IMR-90 (cell line): Measurements from ENCODE around the gene ANXA4. TPM values are rescaled to one million over a fixed set of nuclear protein-coding genes. Genes with fewer than 3 reads are reported as not detected.

Source experiments
- ATAC-seq: fragments of 200-7000 bp; cut with Tn5 transposase; 2 replicates; pipeline ENCODE4 v1.9.1; 2020; ENCODE audit warnings: low read depth, mild to moderate bottlenecking, moderate library complexity
- BruUV-seq: library from RNA; stranded (reverse); fragments of 400-500 nt; replicated peaks from 2 replicates; lab custom pipeline; 2021; lab: Mats Ljungman, UMichigan
- CTCF ChIA-PET: fragments of 300-600 bp; formaldehyde crosslinking; extraction: SDS; loops from one replicate; lab custom pipeline; 2021; ENCODE audit warnings: antibody characterized with exemption; lab: Yijun Ruan, JAX
- POLR2A ChIA-PET: fragments of 300-600 bp; sonication (Branson Sonifier 250); formaldehyde crosslinking; loops from one replicate; lab custom pipeline; 2022; ENCODE audit warnings: antibody characterized with exemption; ENCODE audit not compliant: unreplicated experiment; lab: Charles Lee
- DNase-seq: peaks from one replicate; pipeline ENCODE4 v3.0.0; 2013
- H2AFZ ChIP-seq: replicated peaks from 2 replicates; pipeline ENCODE3; 2013; ENCODE audit warnings: low read length, mild to moderate bottlenecking; ENCODE audit not compliant: poor library complexity
- H2AK5ac ChIP-seq: 2 replicates; pipeline ENCODE4 v1.6.1; 2013; ENCODE audit warnings: low read depth, low read length, inconsistent platforms
- H2AK9ac ChIP-seq: replicated peaks from 2 replicates; pipeline ENCODE3; 2013; ENCODE audit warnings: mild to moderate bottlenecking, low read depth, low read length, moderate library complexity; ENCODE audit not compliant: poor library complexity
- H2BK120ac ChIP-seq: 2 replicates; pipeline ENCODE4 v1.6.1; 2013; ENCODE audit warnings: low read depth, low read length, inconsistent platforms
- H2BK15ac ChIP-seq: 3 replicates; pipeline ENCODE4 v1.6.1; 2013; ENCODE audit warnings: low read depth, low read length, inconsistent platforms
- H2BK20ac ChIP-seq: 2 replicates; pipeline ENCODE4 v1.6.1; 2013; ENCODE audit warnings: low read depth, mild to moderate bottlenecking, inconsistent platforms, low read length, moderate library complexity
- H2BK5ac ChIP-seq: 2 replicates; pipeline ENCODE4 v1.6.1; 2013; ENCODE audit warnings: mild to moderate bottlenecking, low read depth, low read length, inconsistent platforms; ENCODE audit not compliant: poor library complexity, severe bottlenecking
- H3K14ac ChIP-seq: replicated peaks from 2 replicates; pipeline ENCODE4 v1.6.1; 2013; ENCODE audit warnings: low read depth, low read length, inconsistent platforms
- H3K18ac ChIP-seq: 2 replicates; pipeline ENCODE4 v1.6.1; 2013; ENCODE audit warnings: low read depth, low read length, control low read depth
- H3K23ac ChIP-seq: 2 replicates; pipeline ENCODE4 v1.6.1; 2013; ENCODE audit warnings: low read depth, low read length, inconsistent platforms
- H3K27ac ChIP-seq: 2 replicates; pipeline ENCODE4 v1.5.1; 2013; ENCODE audit warnings: mild to moderate bottlenecking, control low read depth, low read length; ENCODE audit not compliant: insufficient read depth
- H3K27me3 ChIP-seq: 2 replicates; pipeline ENCODE4 v1.6.1; 2013; ENCODE audit warnings: low read length; ENCODE audit not compliant: control insufficient read depth, insufficient read depth
- H3K36me3 ChIP-seq: 2 replicates; pipeline ENCODE4 v1.6.1; 2013; ENCODE audit warnings: low read length, mixed read lengths; ENCODE audit not compliant: control insufficient read depth, insufficient read depth
- H3K4ac ChIP-seq: 2 replicates; pipeline ENCODE4 v1.6.1; 2013; ENCODE audit warnings: low read depth, low read length, inconsistent platforms
- H3K4me1 ChIP-seq: 2 replicates; pipeline ENCODE4 v1.6.1; 2013; ENCODE audit warnings: low read length, mixed read lengths; ENCODE audit not compliant: control insufficient read depth, insufficient read depth
- H3K4me2 ChIP-seq: 2 replicates; pipeline ENCODE4 v1.6.1; 2013; ENCODE audit warnings: low read depth, mild to moderate bottlenecking, control low read depth, low read length, moderate library complexity
- H3K4me3 ChIP-seq: 2 replicates; pipeline ENCODE4 v1.5.1; 2013; ENCODE audit warnings: low read depth, mild to moderate bottlenecking, control low read depth, low read length, moderate library complexity; ENCODE audit not compliant: insufficient read depth
- H3K56ac ChIP-seq: 2 replicates; pipeline ENCODE4 v1.6.1; 2013; ENCODE audit warnings: low read length, inconsistent platforms; ENCODE audit not compliant: insufficient read depth; ENCODE audit errors: extremely low read depth
- H3K79me1 ChIP-seq, 2 experiments: 2 replicates each; pipeline ENCODE4 v1.6.1; 2013; ENCODE audit warnings: low read length in 2 of 2, inconsistent platforms in 1 of 2, low read depth in 1 of 2
- H3K9ac ChIP-seq: 2 replicates; pipeline ENCODE4 v1.6.1; 2013; ENCODE audit warnings: low read depth, low read length, control low read depth
- H3K9me1 ChIP-seq: 2 replicates; pipeline ENCODE4 v1.6.1; 2013; ENCODE audit warnings: low read length, inconsistent platforms; ENCODE audit not compliant: insufficient read depth
- H3K9me3 ChIP-seq: 2 replicates; pipeline ENCODE4 v1.6.1; 2013; ENCODE audit warnings: low read length; ENCODE audit not compliant: control insufficient read depth, insufficient read depth
- H4K20me1 ChIP-seq: 2 replicates; pipeline ENCODE4 v1.6.1; 2013; ENCODE audit warnings: low read length, inconsistent platforms; ENCODE audit not compliant: insufficient read depth
- H4K5ac ChIP-seq: 2 replicates; pipeline ENCODE4 v1.6.1; 2013; ENCODE audit warnings: mild to moderate bottlenecking, low read depth, low read length, control low read depth
- H4K8ac ChIP-seq, 2 experiments: 2 replicates each; pipeline ENCODE4 v1.6.1; 2013; ENCODE audit warnings: low read depth in 2 of 2, low read length in 2 of 2, control low read depth in 1 of 2, inconsistent platforms in 1 of 2
- H4K91ac ChIP-seq: 2 replicates; pipeline ENCODE4 v1.6.1; 2013; ENCODE audit warnings: low read depth, low read length, inconsistent platforms; ENCODE audit not compliant: insufficient read depth
- BHLHE40 ChIP-seq: fragments of 150-350 bp; IDR thresholded peaks from 2 replicates; pipeline ENCODE4 v1.6.1; 2016; ENCODE audit warnings: mild to moderate bottlenecking, low read depth, low read length
- CEBPB ChIP-seq: IDR thresholded peaks from 2 replicates; pipeline ENCODE4 v1.6.1; 2012; ENCODE audit warnings: low read depth, low read length, improper control_type of control experiment
- CHD1 ChIP-seq: IDR thresholded peaks from 2 replicates; pipeline ENCODE4 v1.6.1; 2012; ENCODE audit warnings: low read depth, low read length, improper control_type of control experiment
- FOS ChIP-seq: fragments of 150-350 bp; IDR thresholded peaks from 2 replicates; pipeline ENCODE4 v1.6.1; 2016; ENCODE audit warnings: low read depth, low read length
- MAFK ChIP-seq: IDR thresholded peaks from 2 replicates; pipeline ENCODE4 v1.6.1; 2012; ENCODE audit warnings: low read depth, low read length, improper control_type of control experiment
- MAZ ChIP-seq: IDR thresholded peaks from 2 replicates; pipeline ENCODE4 v1.6.1; 2012; ENCODE audit warnings: low read depth, mild to moderate bottlenecking, low read length, improper control_type of control experiment, moderate library complexity, borderline replicate concordance
- MXI1 ChIP-seq: IDR thresholded peaks from 2 replicates; pipeline ENCODE4 v1.6.1; 2012; ENCODE audit warnings: low read depth, mild to moderate bottlenecking, low read length, moderate library complexity, borderline replicate concordance
- NFE2L2 ChIP-seq: fragments of 150-350 bp; IDR thresholded peaks from 2 replicates; pipeline ENCODE4 v1.6.1; 2016; ENCODE audit warnings: low read depth, mild to moderate bottlenecking, low read length
- POLR2A ChIP-seq: IDR thresholded peaks from 2 replicates; pipeline ENCODE4 v1.6.1; 2012; ENCODE audit warnings: mild to moderate bottlenecking, low read depth, low read length
- RAD21 ChIP-seq: IDR thresholded peaks from 2 replicates; pipeline ENCODE4 v1.6.1; 2012; ENCODE audit warnings: low read length, improper control_type of control experiment
- RCOR1 ChIP-seq: IDR thresholded peaks from 2 replicates; pipeline ENCODE4 v1.6.1; 2012; ENCODE audit warnings: mild to moderate bottlenecking, low read length, improper control_type of control experiment; ENCODE audit not compliant: insufficient replicate concordance
- RFX5 ChIP-seq: IDR thresholded peaks from 2 replicates; pipeline ENCODE4 v1.8.0; 2012; ENCODE audit warnings: low read depth, mild to moderate bottlenecking, low read length, moderate library complexity
- SMC3 ChIP-seq: fragments of 150-350 bp; IDR thresholded peaks from 2 replicates; pipeline ENCODE4 v1.6.1; 2016; ENCODE audit warnings: low read depth, mild to moderate bottlenecking, antibody characterized with exemption, low read length, moderate library complexity
- WGBS, 2 experiments: methylation state at CpG; one replicate each; pipeline versions ENCODE4 v1.1.5 to v1.1.7; 2013; ENCODE audit warnings: missing lambda C conversion rate in 2 of 2; ENCODE audit not compliant: insufficient read length in 1 of 2; ENCODE audit errors: extremely low coverage in 2 of 2; 5-methylcytosine and 5-hydroxymethylcytosine counted together
- dilution Hi-C: fragments of 300-500 bp; cut with HindIII; formaldehyde crosslinking; loops from one replicate; pipeline ENCODE4 v1.14.3; 2018; ENCODE audit warnings: low sequenced_read_pairs; ENCODE audit not compliant: unreplicated experiment
- in situ Hi-C: fragments of 300-500 bp; cut with MboI; formaldehyde crosslinking; loops from 3 replicates; pipeline ENCODE4 v1.14.3; 2019; ENCODE audit warnings: low sequenced_read_pairs, inconsistent platforms, mixed read lengths
- intact Hi-C: fragments of 100-400 bp; cut with micrococcal nuclease; formaldehyde crosslinking; loops from 2 replicates; pipeline ENCODE4 v1.10.0; 2022
- polyA plus RNA-seq, 3 experiments: library from polyadenylated mRNA; depleted of rRNA; stranded (reverse); fragments of >200 nt; gene quantifications; 2 replicates each; pipeline ENCODE4 v1.2.3, GENCODE V29; 2012; ENCODE audit warnings: low replicate concordance in 1 of 3
- total RNA-seq: library from RNA; depleted of rRNA; stranded (reverse); fragments of >200 nt; gene quantifications from 2 replicates; pipeline ENCODE4 v1.2.3, GENCODE V29; 2012
- TF ChIP-seq, protein P1 (sequence below): fragments of 150-350 bp; IDR thresholded peaks from 2 replicates; pipeline ENCODE4 v1.6.1; 2017; ENCODE audit warnings: mild to moderate bottlenecking, antibody characterized with exemption, low read length, low read depth
- TF ChIP-seq, protein P2 (sequence below): conservative IDR thresholded peaks from 2 replicates; pipeline ENCODE4 v1.5.1; 2012; ENCODE audit warnings: mild to moderate bottlenecking, low read depth, low read length, improper control_type of control experiment
- TF ChIP-seq, protein P3 (sequence below): fragments of 150-350 bp; IDR thresholded peaks from 2 replicates; pipeline ENCODE4 v1.6.1; 2016; ENCODE audit warnings: low read depth, mild to moderate bottlenecking, low read length, moderate library complexity, borderline replicate concordance

Gene ANXA4
- total and polyA plus RNA-seq, 2 of the 4 experiments (the other 2 are of a cell fraction) = 22.2 to 72.0 TPM

DNA sequence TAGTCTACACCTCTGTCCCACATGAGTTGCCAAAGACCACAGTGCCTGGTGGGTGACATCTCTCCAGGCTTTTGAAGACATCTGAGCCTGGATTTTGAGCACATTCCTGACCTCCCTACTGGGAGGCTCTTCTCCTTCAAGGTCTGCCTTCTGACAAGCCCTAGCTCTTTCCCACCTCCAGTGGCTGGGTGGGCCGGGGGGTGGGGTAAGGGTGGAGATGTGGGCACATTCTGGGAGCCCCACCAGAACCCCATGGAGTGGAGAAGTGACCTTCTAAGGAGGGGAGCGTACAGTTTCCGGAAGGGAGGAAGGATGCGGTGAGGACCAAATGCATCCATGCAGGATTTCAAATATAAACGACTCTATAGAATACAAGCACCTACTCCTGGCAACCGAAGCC lies 27.9 kb upstream of the ANXA4 start:
- in situ Hi-C loops = loop anchor here (5.0 kb wide), 1 partner anchor 152 kb away; no protein-coding TSS in a partner anchor
- CTCF ChIA-PET = no interaction called here
- H3K4me1 ChIP-seq = 0 out of 2 replicates have a peak, but pooled peaks cover 3% of the 10 kb centered on the region

More for the DNA sequence above, 27.9 kb upstream of the ANXA4 start:
- Histone ChIP-seq H3K56ac (no peak overlapping the region), H3K27me3 (no peaks in the 10 kb centered on the region), H3K4ac (no peak overlapping the region), H2BK20ac (no peak overlapping the region), H3K23ac (0 out of 2 replicates have a peak overlapping the region, but pooled peaks have one; percentile 9), H4K5ac (no peak overlapping the region), H3K27ac (no peak overlapping the region), H4K8ac (no peak overlapping the region), H3K14ac (no peak overlapping the region), H2AK5ac (no peak overlapping the region), H3K9me3 (no peaks in the 10 kb centered on the region), H4K91ac (no peak overlapping the region), H3K36me3 (no peaks in the 10 kb centered on the region), H3K9me1 (peaks cover 12% of the 10 kb centered on the region), H2BK5ac (no peak overlapping the region), H3K18ac (no peak overlapping the region), H4K20me1 (no peaks in the 10 kb centered on the region), H3K79me1 (0 out of 4 replicates have a peak, but pooled peaks cover 0 to 5% of the 10 kb centered on the region in 2 experiments), H3K4me3 (no peak overlapping the region), H3K9ac (no peak overlapping the region), H2BK15ac (no peak overlapping the region), H2BK120ac (no peak overlapping the region), H3K4me2 (no peak overlapping the region), H2AK9ac (no peak overlapping the region), H2AFZ (no peak overlapping the region)
- WGBS, 2 experiments = no CpG with 5 or more reads among the region's 6 CpGs
- no peak for ATAC-seq
- no TSS peak for BruUV-seq
- DNase-seq = no peak
- dilution Hi-C loops = no loop called here
- POLR2A ChIA-PET = no interaction called here
- TF ChIP-seq, protein P1, sequence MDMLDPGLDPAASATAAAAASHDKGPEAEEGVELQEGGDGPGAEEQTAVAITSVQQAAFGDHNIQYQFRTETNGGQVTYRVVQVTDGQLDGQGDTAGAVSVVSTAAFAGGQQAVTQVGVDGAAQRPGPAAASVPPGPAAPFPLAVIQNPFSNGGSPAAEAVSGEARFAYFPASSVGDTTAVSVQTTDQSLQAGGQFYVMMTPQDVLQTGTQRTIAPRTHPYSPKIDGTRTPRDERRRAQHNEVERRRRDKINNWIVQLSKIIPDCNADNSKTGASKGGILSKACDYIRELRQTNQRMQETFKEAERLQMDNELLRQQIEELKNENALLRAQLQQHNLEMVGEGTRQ = no peak
- TF ChIP-seq BHLHE40 (no peak), RCOR1 (no peak), MAFK (no peak), NFE2L2 (no peak), MAZ (no peak), FOS (no peak), RAD21 (no peak), CEBPB (no peak), RFX5 (no peak), POLR2A (no peak), CHD1 (no peak), MXI1 (no peak), SMC3 (no peak)
- TF ChIP-seq, protein P2, sequence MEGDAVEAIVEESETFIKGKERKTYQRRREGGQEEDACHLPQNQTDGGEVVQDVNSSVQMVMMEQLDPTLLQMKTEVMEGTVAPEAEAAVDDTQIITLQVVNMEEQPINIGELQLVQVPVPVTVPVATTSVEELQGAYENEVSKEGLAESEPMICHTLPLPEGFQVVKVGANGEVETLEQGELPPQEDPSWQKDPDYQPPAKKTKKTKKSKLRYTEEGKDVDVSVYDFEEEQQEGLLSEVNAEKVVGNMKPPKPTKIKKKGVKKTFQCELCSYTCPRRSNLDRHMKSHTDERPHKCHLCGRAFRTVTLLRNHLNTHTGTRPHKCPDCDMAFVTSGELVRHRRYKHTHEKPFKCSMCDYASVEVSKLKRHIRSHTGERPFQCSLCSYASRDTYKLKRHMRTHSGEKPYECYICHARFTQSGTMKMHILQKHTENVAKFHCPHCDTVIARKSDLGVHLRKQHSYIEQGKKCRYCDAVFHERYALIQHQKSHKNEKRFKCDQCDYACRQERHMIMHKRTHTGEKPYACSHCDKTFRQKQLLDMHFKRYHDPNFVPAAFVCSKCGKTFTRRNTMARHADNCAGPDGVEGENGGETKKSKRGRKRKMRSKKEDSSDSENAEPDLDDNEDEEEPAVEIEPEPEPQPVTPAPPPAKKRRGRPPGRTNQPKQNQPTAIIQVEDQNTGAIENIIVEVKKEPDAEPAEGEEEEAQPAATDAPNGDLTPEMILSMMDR = no peak
- TF ChIP-seq, protein P3, sequence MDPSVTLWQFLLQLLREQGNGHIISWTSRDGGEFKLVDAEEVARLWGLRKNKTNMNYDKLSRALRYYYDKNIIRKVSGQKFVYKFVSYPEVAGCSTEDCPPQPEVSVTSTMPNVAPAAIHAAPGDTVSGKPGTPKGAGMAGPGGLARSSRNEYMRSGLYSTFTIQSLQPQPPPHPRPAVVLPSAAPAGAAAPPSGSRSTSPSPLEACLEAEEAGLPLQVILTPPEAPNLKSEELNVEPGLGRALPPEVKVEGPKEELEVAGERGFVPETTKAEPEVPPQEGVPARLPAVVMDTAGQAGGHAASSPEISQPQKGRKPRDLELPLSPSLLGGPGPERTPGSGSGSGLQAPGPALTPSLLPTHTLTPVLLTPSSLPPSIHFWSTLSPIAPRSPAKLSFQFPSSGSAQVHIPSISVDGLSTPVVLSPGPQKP = no peak
- intact Hi-C loops = loop anchor here (1.0 to 5.0 kb wide), 4 partner anchors 71 to 339 kb away; partner anchors contain the start of genes AAK1 and NFU1
